Measurements from ENCODE around the gene LMCD1. TPM values are rescaled to one million over a fixed set of nuclear protein-coding genes. Genes with fewer than 3 reads are reported as not detected.

The LMCD1 gene
- total and polyA plus RNA-seq, 3 experiments from 2014 or later, result 0.83 to 2.6 (median 2.0) TPM

- no peak overlapping the region for H3K4me3 ChIP-seq (ENCODE audit: low read length)
- no peaks in the 10 kb centered on the region for H3K36me3 ChIP-seq (ENCODE audit: insufficient read depth, low read length)
- H3K9me3 ChIP-seq (ENCODE audit: low read length), result no peaks in the 10 kb centered on the region
- Mint-ChIP-seq H3K4me3 (no peak overlapping the region), H3K4me1 (no peaks in the 10 kb centered on the region), H3K36me3 (no peaks in the 10 kb centered on the region), H3K9me3 (no peaks in the 10 kb centered on the region), H3K27me3 (peaks cover 0 to 9% of the 10 kb centered on the region in 2 donors), H3K27ac (no peak overlapping the region)
- H3K27ac ChIP-seq (ENCODE audit: low read depth, low read length), result no peak overlapping the region
- no peaks in the 10 kb centered on the region for H3K27me3 ChIP-seq (ENCODE audit: insufficient read depth, low read length, poor library complexity, severe bottlenecking)
- no peaks in the 10 kb centered on the region for H3K4me1 ChIP-seq (ENCODE audit: insufficient read depth, low read length)
- CTCF ChIA-PET, result no interaction called here
- DNase-seq, result no peak
- POLR2A ChIA-PET, result no interaction called here
These were observed 57.0 kb downstream of the LMCD1 start for GRCh38 chr3:8558645-8559044.

DNA sequence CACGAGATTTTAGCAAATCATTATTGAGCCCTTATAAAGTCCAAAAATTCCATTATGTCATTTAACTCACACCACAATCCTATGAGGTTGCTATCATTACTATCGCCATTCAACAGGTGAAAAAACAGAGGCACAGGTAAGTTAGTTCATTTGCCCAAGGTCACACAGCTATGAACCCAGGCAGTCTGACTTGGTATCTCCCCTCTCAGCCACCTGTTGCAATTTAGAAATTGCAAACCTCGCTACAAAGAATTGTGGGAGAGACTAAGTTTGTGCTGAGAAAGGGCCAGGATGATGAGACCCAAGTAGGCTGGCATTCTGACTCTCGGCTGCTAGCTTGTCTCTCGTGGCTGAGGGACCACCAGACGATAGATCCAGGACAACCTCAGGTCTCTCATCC is 57.7 kb downstream of the LMCD1 start:
- no peaks in the 10 kb centered on the region for H3K27me3 ChIP-seq (ENCODE audit: insufficient read depth, low read length, poor library complexity, severe bottlenecking)
- Mint-ChIP-seq H3K27me3 (peaks cover 0 to 9% of the 10 kb centered on the region in 2 donors), H3K4me1 (no peaks in the 10 kb centered on the region), H3K27ac (no peak overlapping the region), H3K9me3 (no peaks in the 10 kb centered on the region), H3K36me3 (no peaks in the 10 kb centered on the region), H3K4me3 (no peak overlapping the region)
- no peaks in the 10 kb centered on the region for H3K9me3 ChIP-seq (ENCODE audit: low read length)
- CTCF ChIA-PET, result no interaction called here
- no peaks in the 10 kb centered on the region for H3K4me1 ChIP-seq (ENCODE audit: insufficient read depth, low read length)
- DNase-seq, result no peak
- no peak overlapping the region for H3K27ac ChIP-seq (ENCODE audit: low read depth, low read length)
- POLR2A ChIA-PET, result no interaction called here
- H3K4me3 ChIP-seq (ENCODE audit: low read length), result no peak overlapping the region
- no peaks in the 10 kb centered on the region for H3K36me3 ChIP-seq (ENCODE audit: insufficient read depth, low read length)

GRCh38 chr3:8560366-8561007 is 58.9 kb downstream of the LMCD1 start:
- Histone ChIP-seq H3K9me3 (ENCODE audit: low read length) (no peaks in the 10 kb centered on the region), H3K27me3 (ENCODE audit: insufficient read depth, low read length, poor library complexity, severe bottlenecking) (no peaks in the 10 kb centered on the region), H3K36me3 (ENCODE audit: insufficient read depth, low read length) (no peaks in the 10 kb centered on the region), H3K4me3 (ENCODE audit: low read length) (no peak overlapping the region), H3K27ac (ENCODE audit: low read depth, low read length) (no peak overlapping the region), H3K4me1 (ENCODE audit: insufficient read depth, low read length) (no peaks in the 10 kb centered on the region)
- Mint-ChIP-seq H3K36me3 (no peaks in the 10 kb centered on the region), H3K9me3 (no peaks in the 10 kb centered on the region), H3K27me3 (peaks cover 1 to 9% of the 10 kb centered on the region in 2 donors), H3K4me3 (no peak overlapping the region), H3K27ac (no peak overlapping the region), H3K4me1 (no peaks in the 10 kb centered on the region)
- POLR2A ChIA-PET, result no interaction called here
- CTCF ChIA-PET, result no interaction called here
- DNase-seq, result no peak

DNA sequence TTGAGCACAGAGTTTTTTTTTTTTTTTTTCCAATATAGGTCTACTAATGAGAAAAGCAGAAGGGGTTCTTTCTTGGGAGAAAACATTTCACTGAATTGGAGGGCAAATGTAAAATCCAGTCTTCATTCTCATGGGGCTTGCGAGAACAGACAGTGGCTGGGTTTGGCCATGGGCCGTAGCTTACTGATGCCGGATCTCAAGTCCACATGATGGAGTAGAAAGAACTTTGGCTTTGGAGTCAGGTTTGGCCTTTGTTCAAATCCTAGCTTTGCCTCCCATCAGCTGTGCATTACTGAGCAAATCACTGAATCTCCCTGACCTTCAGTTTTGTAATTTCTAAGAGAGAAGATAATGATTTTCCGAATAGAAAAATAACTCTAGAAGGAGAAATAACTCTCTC is 59.7 kb downstream of the LMCD1 start:
- Mint-ChIP-seq H3K4me1 (no peaks in the 10 kb centered on the region), H3K4me3 (no peak overlapping the region), H3K9me3 (no peaks in the 10 kb centered on the region), H3K27me3 (peaks cover 1 to 9% of the 10 kb centered on the region in 2 donors), H3K27ac (no peak overlapping the region), H3K36me3 (no peaks in the 10 kb centered on the region)
- no peak for DNase-seq
- Histone ChIP-seq H3K36me3 (ENCODE audit: insufficient read depth, low read length) (no peaks in the 10 kb centered on the region), H3K27ac (ENCODE audit: low read depth, low read length) (no peak overlapping the region), H3K4me1 (ENCODE audit: insufficient read depth, low read length) (no peaks in the 10 kb centered on the region), H3K9me3 (ENCODE audit: low read length) (no peaks in the 10 kb centered on the region), H3K4me3 (ENCODE audit: low read length) (no peak overlapping the region), H3K27me3 (ENCODE audit: insufficient read depth, low read length, poor library complexity, severe bottlenecking) (no peaks in the 10 kb centered on the region)
- ChIA-PET POLR2A (no interaction called here), CTCF (no interaction called here)

DNA sequence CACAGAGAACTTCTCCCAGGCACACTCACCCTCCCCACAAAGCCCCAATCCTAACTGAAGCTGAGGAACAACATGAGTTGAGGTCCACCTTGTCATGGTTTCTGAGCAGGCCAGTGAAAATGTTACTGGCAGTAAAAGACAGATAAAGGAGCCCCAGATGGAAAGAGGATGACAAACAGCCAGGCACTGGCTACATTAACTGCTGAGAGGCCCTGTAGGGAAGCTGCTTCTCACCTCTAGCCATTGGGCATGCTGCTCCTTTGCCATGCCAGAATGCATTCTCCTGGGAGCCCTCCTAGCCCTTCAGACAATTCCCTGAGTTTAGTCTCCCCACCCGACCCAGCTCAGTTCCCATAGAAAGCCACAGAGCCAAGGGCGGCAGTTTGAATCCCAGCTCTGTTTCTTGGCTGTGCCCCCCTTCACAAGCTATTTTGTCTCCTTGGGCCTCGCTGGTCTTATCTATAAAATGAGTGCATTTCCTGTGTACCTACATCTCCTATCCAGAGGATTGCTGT is 60.5 kb downstream of the LMCD1 start:
- ChIA-PET CTCF (no interaction called here), POLR2A (no interaction called here)
- Mint-ChIP-seq H3K4me1 (no peaks in the 10 kb centered on the region), H3K9me3 (no peaks in the 10 kb centered on the region), H3K4me3 (no peak overlapping the region), H3K27ac (no peak overlapping the region), H3K36me3 (no peaks in the 10 kb centered on the region), H3K27me3 (peaks cover 1 to 9% of the 10 kb centered on the region in 2 donors)
- H3K9me3 ChIP-seq (ENCODE audit: low read length), result no peaks in the 10 kb centered on the region
- H3K4me1 ChIP-seq (ENCODE audit: insufficient read depth, low read length), result no peaks in the 10 kb centered on the region
- no peak overlapping the region for H3K27ac ChIP-seq (ENCODE audit: low read depth, low read length)
- no peak overlapping the region for H3K4me3 ChIP-seq (ENCODE audit: low read length)
- no peaks in the 10 kb centered on the region for H3K36me3 ChIP-seq (ENCODE audit: insufficient read depth, low read length)
- H3K27me3 ChIP-seq (ENCODE audit: insufficient read depth, low read length, poor library complexity, severe bottlenecking), result no peaks in the 10 kb centered on the region
- DNase-seq, result no peak

DNA sequence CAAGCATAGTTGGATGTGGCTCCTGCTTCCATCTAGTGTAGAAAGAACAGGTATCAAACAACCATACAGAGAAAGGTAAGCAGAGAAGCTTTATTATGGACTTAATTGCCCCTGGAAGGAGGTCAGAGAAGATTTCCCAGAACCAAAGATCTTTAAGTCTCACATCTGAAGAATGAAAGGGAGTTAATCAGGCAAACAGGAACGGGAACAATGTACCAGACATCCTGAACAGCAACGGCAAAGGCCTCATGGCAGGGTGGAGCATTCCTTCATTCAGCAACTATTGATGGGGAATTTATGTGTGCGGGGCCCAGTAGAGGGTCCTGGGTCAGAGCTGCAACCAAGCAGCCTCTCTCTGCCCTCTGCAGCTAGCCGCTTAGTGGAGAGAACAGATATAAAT is 61.5 kb downstream of the LMCD1 start:
- no peak overlapping the region for H3K27ac ChIP-seq (ENCODE audit: low read depth, low read length)
- no peaks in the 10 kb centered on the region for H3K9me3 Mint-ChIP-seq
- ChIA-PET POLR2A (no interaction called here), CTCF (no interaction called here)
- H3K4me3 ChIP-seq (ENCODE audit: low read length), result no peak overlapping the region
- peaks cover 1 to 9% of the 10 kb centered on the region in 2 donors for H3K27me3 Mint-ChIP-seq
- H3K36me3 ChIP-seq (ENCODE audit: insufficient read depth, low read length), result no peaks in the 10 kb centered on the region
- no peak for DNase-seq
- no peaks in the 10 kb centered on the region for H3K9me3 ChIP-seq (ENCODE audit: low read length)
- no peaks in the 10 kb centered on the region for H3K36me3 Mint-ChIP-seq
- H3K27ac Mint-ChIP-seq, result no peak overlapping the region
- no peaks in the 10 kb centered on the region for H3K4me1 ChIP-seq (ENCODE audit: insufficient read depth, low read length)
- H3K4me1 Mint-ChIP-seq, result no peaks in the 10 kb centered on the region
- H3K4me3 Mint-ChIP-seq, result no peak overlapping the region
- H3K27me3 ChIP-seq (ENCODE audit: insufficient read depth, low read length, poor library complexity, severe bottlenecking), result no peaks in the 10 kb centered on the region

DNA sequence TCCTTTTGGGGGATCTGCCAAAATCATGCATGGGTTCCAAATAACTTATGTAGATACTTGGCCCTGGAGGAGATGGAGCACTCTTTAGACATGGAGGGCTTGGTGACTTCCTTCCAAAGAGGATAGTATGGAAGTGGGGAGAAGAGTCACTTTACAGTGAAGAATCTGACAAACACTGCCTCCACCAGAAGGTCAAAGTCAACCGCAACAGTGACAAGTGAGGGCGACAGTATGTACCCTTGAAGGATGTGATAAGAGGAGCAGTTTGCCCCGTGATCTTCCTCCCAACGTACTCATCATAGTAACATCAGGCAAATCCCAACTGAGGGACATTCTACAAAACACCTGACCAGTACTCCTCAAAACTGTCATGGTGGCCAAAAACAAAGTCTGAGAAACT is 62.0 kb downstream of the LMCD1 start:
- CTCF ChIA-PET, result no interaction called here
- Histone ChIP-seq H3K4me3 (ENCODE audit: low read length) (no peak overlapping the region), H3K27ac (ENCODE audit: low read depth, low read length) (no peak overlapping the region), H3K36me3 (ENCODE audit: insufficient read depth, low read length) (no peaks in the 10 kb centered on the region), H3K4me1 (ENCODE audit: insufficient read depth, low read length) (no peaks in the 10 kb centered on the region), H3K27me3 (ENCODE audit: insufficient read depth, low read length, poor library complexity, severe bottlenecking) (no peaks in the 10 kb centered on the region), H3K9me3 (ENCODE audit: low read length) (no peaks in the 10 kb centered on the region)
- Mint-ChIP-seq H3K27me3 (peaks cover 1 to 6% of the 10 kb centered on the region in 2 donors), H3K4me3 (no peak overlapping the region), H3K36me3 (no peaks in the 10 kb centered on the region), H3K27ac (no peak overlapping the region), H3K9me3 (no peaks in the 10 kb centered on the region), H3K4me1 (no peaks in the 10 kb centered on the region)
- no peak for DNase-seq
- POLR2A ChIA-PET, result no interaction called here

DNA sequence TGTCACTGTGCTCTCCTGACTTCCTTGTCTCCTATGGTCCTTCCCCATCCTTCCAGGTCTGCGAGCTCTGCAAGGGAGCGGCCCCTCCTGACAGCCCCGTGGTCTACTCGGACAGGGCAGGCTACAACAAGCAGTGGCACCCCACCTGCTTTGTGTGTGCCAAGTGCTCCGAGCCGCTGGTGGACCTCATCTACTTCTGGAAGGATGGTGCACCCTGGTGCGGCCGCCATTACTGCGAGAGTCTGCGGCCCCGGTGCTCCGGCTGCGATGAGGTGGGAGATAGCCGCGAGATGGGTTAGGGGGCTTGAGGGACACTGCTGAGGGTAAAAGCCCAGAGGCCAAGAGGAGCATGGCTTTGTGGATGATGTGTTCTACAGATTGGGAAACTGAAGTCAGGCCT is 63.8 kb downstream of the LMCD1 start:
- no peak overlapping the region for H3K27ac Mint-ChIP-seq
- H3K4me3 ChIP-seq (ENCODE audit: low read length), result no peak overlapping the region
- DNase-seq, result no peak
- H3K27ac ChIP-seq (ENCODE audit: low read depth, low read length), result no peak overlapping the region
- no peaks in the 10 kb centered on the region for H3K36me3 Mint-ChIP-seq
- H3K4me3 Mint-ChIP-seq, result no peak overlapping the region
- no peaks in the 10 kb centered on the region for H3K27me3 ChIP-seq (ENCODE audit: insufficient read depth, low read length, poor library complexity, severe bottlenecking)
- CTCF ChIA-PET, result no interaction called here
- no peaks in the 10 kb centered on the region for H3K4me1 ChIP-seq (ENCODE audit: insufficient read depth, low read length)
- no peaks in the 10 kb centered on the region for H3K36me3 ChIP-seq (ENCODE audit: insufficient read depth, low read length)
- H3K27me3 Mint-ChIP-seq, result peaks cover 0 to 4% of the 10 kb centered on the region in 2 donors
- H3K4me1 Mint-ChIP-seq, result peaks cover 1 to 2% (median 2%) of the 10 kb centered on the region in 3 donors
- H3K9me3 Mint-ChIP-seq, result no peaks in the 10 kb centered on the region
- POLR2A ChIA-PET, result no interaction called here
- no peaks in the 10 kb centered on the region for H3K9me3 ChIP-seq (ENCODE audit: low read length)

Measured in CD8-positive, alpha-beta memory T cell (primary cell).